Measurements from ENCODE around the gene METTL26. TPM values are rescaled to one million over a fixed set of nuclear protein-coding genes. Genes with fewer than 3 reads are reported as not detected.

Gene METTL26
- total and polyA plus RNA-seq, 2 of the 8 experiments (the other 6 are each of a cell fraction or from before 2014, with no cell fraction given): 100 to 186 TPM

GRCh38 chr16:630815-631405 is 5.2 kb downstream of the METTL26 start, which contains the start of gene WFIKKN1:
Gene WFIKKN1, plus strand, starts transcription at chr16:630985. Its CDS starts 269 bp downstream, at chr16:631254.
- H4K8ac ChIP-seq (ENCODE audit: extremely low read depth, insufficient read depth, low read length): peak within 1 kb of the TSS; percentile 66
- H3K4me3 ChIP-seq (ENCODE audit: extremely low read depth in 1 of 4, insufficient read depth in 2 of 4, low read depth in 3 of 4, low read length in 4 of 4): peak within 1 kb of the TSS; percentile 41 to 67 (median 60)
- peaks cover 0 to 6% of the 10 kb centered on the region in 2 experiments; a peak in 1 of 4 replicates for H3K79me2 ChIP-seq (ENCODE audit: control insufficient read depth in 1 of 2, insufficient read depth in 2 of 2, low read length in 2 of 2)
- no peaks in the 10 kb centered on the region for H3K79me1 ChIP-seq (ENCODE audit: low read depth, low read length)
- H4K20me1 ChIP-seq (replicated peaks in 1 of 2; ENCODE audit: control insufficient read depth in 1 of 2, insufficient read depth in 2 of 2, low read length in 2 of 2): peaks cover 3 to 10% of the 10 kb centered on the region in 2 experiments
- peak within 1 kb of the TSS; percentile 88 for H4K91ac ChIP-seq (replicated peaks; ENCODE audit: insufficient read length, low read length)
- H2BK20ac ChIP-seq (ENCODE audit: low read length): peak within 1 kb of the TSS; percentile 55; the same call in 1 of the 2 replicates
- no peaks in the 10 kb centered on the region for H3K27me3 ChIP-seq (replicated peaks in 1 of 4; ENCODE audit: control insufficient read depth in 3 of 4, extremely low read depth in 1 of 4, insufficient read depth in 3 of 4, low read length in 3 of 4)
- ChIA-PET POLR2A (ENCODE audit: partially characterized antibody) (interaction anchor here (0.6 to 1.5 kb wide), 25 partner anchors 8 to 231 kb away, joined by 3 to 11 read pairs (median 4); partner anchors contain the start of genes CAPN15, JMJD8, NHLRC4 and RAB40C), CTCF (ENCODE audit: partially characterized antibody) (interaction anchor here (0.6 to 1.9 kb wide), 5 partner anchors 10 to 46 kb away, joined by 3 to 6 read pairs (median 3); no protein-coding TSS in a partner anchor)
- H3K4ac ChIP-seq (replicated peaks; ENCODE audit: insufficient read length, low read depth, low read length): peak within 1 kb of the TSS; percentile 90
- H3K27ac ChIP-seq (ENCODE audit: low read depth, low read length): peak within 1 kb of the TSS; percentile 63; the same call in 1 of the 2 replicates
- peaks cover 0 to 29% (median 22%) of the 10 kb centered on the region in 4 experiments; a peak in 6 of 7 replicates for H3K4me1 ChIP-seq (replicated peaks in 1 of 4; ENCODE audit: control insufficient read depth in 3 of 4, insufficient read depth in 4 of 4, low read length in 3 of 4)
- H3K23ac ChIP-seq (ENCODE audit: insufficient read length): no peak within 1 kb of the TSS
- H2AK5ac ChIP-seq (ENCODE audit: low read depth, low read length): peak within 1 kb of the TSS; percentile 25; the same call in 1 of the 2 replicates
- FAIRE-seq (no peak), DNase-seq (ENCODE audit: low read depth in 1 of 2, low spot score in 2 of 2) (peak in 1 of 2 experiments; percentile 85)
- peaks cover 5% of the 10 kb centered on the region; the same call in 1 of the 2 replicates for H3K23me2 ChIP-seq (ENCODE audit: low read depth, low read length)
- peak within 1 kb of the TSS; percentile 79 to 88 for H3K4me2 ChIP-seq (ENCODE audit: insufficient read depth in 1 of 2, low read depth in 2 of 2, low read length in 2 of 2)
- peak within 1 kb of the TSS; percentile 82 for H2BK120ac ChIP-seq (replicated peaks; ENCODE audit: low read depth, low read length)
- H2BK12ac ChIP-seq (ENCODE audit: low read depth, low read length): peak within 1 kb of the TSS; percentile 85; the same call in 1 of the 2 replicates
- H3K36me3 ChIP-seq (ENCODE audit: control insufficient read depth in 2 of 4, insufficient read depth in 4 of 4, low read length in 3 of 4): peaks cover 0 to 24% (median 3%) of the 10 kb centered on the region in 4 experiments; a peak in 4 of 8 replicates
- no peaks in the 10 kb centered on the region for H3K9me3 ChIP-seq (ENCODE audit: insufficient read depth in 2 of 2, low read depth in 1 of 2, low read length in 1 of 2)
- H2BK15ac ChIP-seq (ENCODE audit: low read length): peak within 1 kb of the TSS; percentile 92; the same call in 1 of the 2 replicates
- peak within 1 kb of the TSS; percentile 91 for H4K5ac ChIP-seq (ENCODE audit: insufficient read length, low read depth, low read length)
- peak within 1 kb of the TSS; percentile 60 for H3K56ac ChIP-seq (replicated peaks; ENCODE audit: insufficient read length, low read depth, low read length)
- peak within 1 kb of the TSS in 3 of 4 experiments; percentile 38 to 71 (median 54); a peak in 5 of 7 replicates for H3K9ac ChIP-seq (replicated peaks in 1 of 4; ENCODE audit: extremely low read depth in 1 of 4, low read depth in 3 of 4, low read length in 3 of 4)
- H2BK5ac ChIP-seq (ENCODE audit: low read depth, low read length): peak within 1 kb of the TSS; percentile 94; the same call in 1 of the 2 replicates
- no peak within 1 kb of the TSS for H2AFZ ChIP-seq (ENCODE audit: low read length)
- H3K14ac ChIP-seq (ENCODE audit: insufficient read length): peak within 1 kb of the TSS; percentile 57
- 12% methylated on average over 21 of the region's 23 CpGs; no CpG with 5 or more reads in 1 of the 2 experiments for WGBS, 2 experiments (ENCODE audit: extremely low coverage in 1 of 2, insufficient coverage in 1 of 2, insufficient read length in 1 of 2, insufficient replicate concordance in 2 of 2, low coverage in 1 of 2, low lambda C conversion rate in 2 of 2, missing lambda C conversion rate in 1 of 2)
- H3K18ac ChIP-seq (ENCODE audit: extremely low read depth, low read length): peak within 1 kb of the TSS; percentile 96
- no peak for TF ChIP-seq CHD1 (IDR thresholded peaks at IDR 0.05; ENCODE audit: low read depth, low read length)
- TF ChIP-seq EP300 (IDR thresholded peaks at IDR 0.05; ENCODE audit: borderline replicate concordance in 1 of 2, low read depth in 2 of 2, low read length in 2 of 2): peak in 1 of 2 experiments; percentile 24; a peak in 1 of 3 replicates
- no peak; the same call in 1 of the 2 replicates for TF ChIP-seq GABPA (IDR thresholded peaks at IDR 0.05; ENCODE audit: borderline replicate concordance, insufficient read depth, low read length)
- no peak for TF ChIP-seq BCL11A (IDR thresholded peaks at IDR 0.05; ENCODE audit: low read depth in 2 of 2, low read length in 2 of 2)
- TF ChIP-seq SIX5 (IDR thresholded peaks at IDR 0.05; ENCODE audit: low read depth, low read length): peak; percentile 9; the same call in 1 of the 2 replicates
- TF ChIP-seq SP2 (IDR thresholded peaks at IDR 0.05; ENCODE audit: low read length): no peak
- TF ChIP-seq, protein P1, sequence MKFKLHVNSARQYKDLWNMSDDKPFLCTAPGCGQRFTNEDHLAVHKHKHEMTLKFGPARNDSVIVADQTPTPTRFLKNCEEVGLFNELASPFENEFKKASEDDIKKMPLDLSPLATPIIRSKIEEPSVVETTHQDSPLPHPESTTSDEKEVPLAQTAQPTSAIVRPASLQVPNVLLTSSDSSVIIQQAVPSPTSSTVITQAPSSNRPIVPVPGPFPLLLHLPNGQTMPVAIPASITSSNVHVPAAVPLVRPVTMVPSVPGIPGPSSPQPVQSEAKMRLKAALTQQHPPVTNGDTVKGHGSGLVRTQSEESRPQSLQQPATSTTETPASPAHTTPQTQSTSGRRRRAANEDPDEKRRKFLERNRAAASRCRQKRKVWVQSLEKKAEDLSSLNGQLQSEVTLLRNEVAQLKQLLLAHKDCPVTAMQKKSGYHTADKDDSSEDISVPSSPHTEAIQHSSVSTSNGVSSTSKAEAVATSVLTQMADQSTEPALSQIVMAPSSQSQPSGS (IDR thresholded peaks at IDR 0.05; ENCODE audit: low read length): no peak
- peak in 1 of 2 experiments; percentile 55; a peak in 2 of 3 replicates for TF ChIP-seq POLR2A (IDR thresholded peaks at IDR 0.05; ENCODE audit: control extremely low read depth in 1 of 2, low read depth in 2 of 2, low read length in 2 of 2)
- TF ChIP-seq, protein P2, sequence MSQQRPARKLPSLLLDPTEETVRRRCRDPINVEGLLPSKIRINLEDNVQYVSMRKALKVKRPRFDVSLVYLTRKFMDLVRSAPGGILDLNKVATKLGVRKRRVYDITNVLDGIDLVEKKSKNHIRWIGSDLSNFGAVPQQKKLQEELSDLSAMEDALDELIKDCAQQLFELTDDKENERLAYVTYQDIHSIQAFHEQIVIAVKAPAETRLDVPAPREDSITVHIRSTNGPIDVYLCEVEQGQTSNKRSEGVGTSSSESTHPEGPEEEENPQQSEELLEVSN (IDR thresholded peaks at IDR 0.05): no peak

Data from H1 (cell line).